Dermis microvascular lymphatic vessel endothelial cell (primary cell): ENCODE measurements around the gene ANK2. TPM values are rescaled to one million over a fixed set of nuclear protein-coding genes. Genes with fewer than 3 reads are reported as not detected.

Experiments
- DNase-seq, 2 donors: peaks; one replicate each; pipeline versions ENCODE4 v3.0.0 to v3.0.0-alpha.2; 2010; ENCODE audit warnings: low read depth in 2 of 2
- total RNA-seq: library from RNA; depleted of rRNA; stranded (reverse); fragments of >200 nt; gene quantifications from 2 replicates; pipeline ENCODE4 v1.2.1, GENCODE V29; 2014

ANK2 gene
- 72.4 and 76.7 TPM in 2 replicates for total RNA-seq

- DNase-seq, result no peak
These were observed at the start of gene ANK2 for GRCh38 chr4:113049421-113050370. Gene ANK2 (plus strand): TSS chr4:113049653. CDS start chr4:113049729, 76 bp downstream.

- no peak for DNase-seq
These were observed 45.6 kb upstream of the ANK2 start for GRCh38 chr4:113003841-113004240.

- DNase-seq, result no peak
These were observed 44.8 kb upstream of the ANK2 start for GRCh38 chr4:113004655-113005054.

- DNase-seq, result no peak
These were observed 42.8 kb upstream of the ANK2 start for GRCh38 chr4:113006632-113007031.

- DNase-seq, result no peak
These were observed 42.3 kb upstream of the ANK2 start for GRCh38 chr4:113007151-113007550.

DNA sequence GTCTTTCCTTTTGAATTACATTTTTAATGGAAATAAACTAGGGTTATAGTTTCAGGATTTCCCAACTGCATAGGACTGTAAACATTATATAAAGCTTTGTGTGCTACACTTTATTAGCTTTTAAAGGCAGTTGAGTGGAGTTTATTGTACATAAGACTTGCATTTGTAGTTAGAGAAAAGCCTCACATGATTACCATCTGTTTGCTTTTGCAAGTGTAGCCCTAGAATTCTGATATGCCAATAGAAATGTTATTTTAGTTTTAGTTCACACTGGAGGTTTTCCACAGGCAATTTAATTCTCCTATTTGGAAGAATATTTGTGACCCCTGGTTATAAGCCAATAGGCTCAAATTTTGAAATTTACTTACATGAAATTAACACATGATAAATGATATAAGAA, 41.3 kb upstream of the ANK2 start:
- no peak for DNase-seq

DNA sequence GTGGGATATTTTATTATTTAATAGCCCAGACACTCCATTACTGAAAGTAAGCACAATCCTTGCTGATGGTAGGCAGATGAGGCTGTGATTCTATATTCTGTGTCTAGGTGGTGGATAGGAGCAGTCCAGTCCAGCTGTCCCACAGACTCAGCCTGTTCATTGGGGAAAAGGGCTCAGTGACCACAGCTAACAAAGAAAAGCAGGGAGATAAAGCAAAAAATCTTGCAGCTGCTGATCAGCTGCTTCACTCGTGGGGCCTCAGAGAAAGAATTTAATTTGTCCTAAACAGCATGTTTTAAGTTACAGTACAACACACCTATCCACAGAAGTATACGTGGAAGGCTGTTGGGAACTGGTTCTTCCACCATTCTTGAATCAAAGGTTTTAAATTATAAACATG, 40.7 kb upstream of the ANK2 start:
- no peak for DNase-seq

- no peak for DNase-seq
These were observed 40.0 kb upstream of the ANK2 start for GRCh38 chr4:113009461-113009860.

- no peak for DNase-seq
These were observed 37.2 kb upstream of the ANK2 start for GRCh38 chr4:113012122-113012725.

DNA sequence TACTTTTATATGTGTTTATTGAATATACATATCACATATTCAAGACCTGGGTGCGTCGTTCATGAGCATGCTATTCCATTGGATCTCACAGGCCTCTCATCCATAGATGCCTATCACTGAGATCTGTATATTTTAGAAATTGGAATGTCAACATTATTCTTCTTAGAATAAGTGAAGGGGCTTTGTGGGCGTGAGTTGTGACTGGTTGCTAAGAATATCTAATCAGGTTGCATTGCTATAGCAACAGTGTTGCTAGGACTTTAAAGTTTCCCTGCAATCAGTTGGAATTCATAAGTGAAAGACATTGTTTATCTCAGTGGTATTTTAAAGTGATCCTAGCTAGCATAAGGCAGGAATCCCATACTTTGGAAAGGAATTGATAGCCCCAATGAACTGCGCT, 36.7 kb upstream of the ANK2 start:
- DNase-seq, result no peak

DNA sequence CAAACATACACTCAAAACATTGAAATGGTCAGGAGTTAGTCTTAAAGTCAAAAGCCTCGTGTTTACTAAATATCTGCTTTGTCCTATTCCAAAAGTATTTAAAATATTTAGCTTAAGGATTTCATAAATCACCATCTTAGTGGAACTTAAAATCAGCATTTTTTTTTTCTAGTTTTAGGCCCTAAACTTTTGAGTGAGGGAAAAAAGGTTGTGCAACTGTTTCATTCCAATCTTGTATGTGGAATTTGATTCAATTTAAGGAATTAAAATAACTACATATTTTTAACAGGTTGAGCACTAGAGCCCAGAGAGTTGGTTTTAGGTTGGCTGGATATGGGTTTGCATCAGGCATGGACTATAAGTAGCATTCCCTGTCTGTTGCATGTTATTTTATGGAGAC, 35.7 kb upstream of the ANK2 start:
- no peak for DNase-seq

GRCh38 chr4:113016377-113016776, 33.1 kb upstream of the ANK2 start:
- no peak for DNase-seq

DNA sequence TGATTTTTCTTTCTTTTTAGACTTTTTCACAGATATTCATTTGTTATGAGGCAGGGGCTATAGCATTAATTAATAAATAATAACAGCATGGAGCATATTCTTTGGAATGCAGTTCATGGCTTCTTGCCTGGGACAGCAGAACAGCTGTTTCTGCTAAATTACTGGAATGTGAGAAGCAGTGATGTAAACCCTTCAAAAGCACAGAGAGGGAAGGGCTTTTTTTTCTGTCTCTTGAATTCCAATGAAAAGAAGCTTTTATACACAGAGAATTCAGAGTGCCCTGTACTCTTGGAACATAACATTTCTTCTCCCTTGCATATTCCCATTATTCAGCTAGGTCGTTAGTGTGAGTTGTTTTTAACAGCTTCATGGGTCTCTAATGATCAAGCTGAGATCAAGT, 28.5 kb upstream of the ANK2 start:
- no peak for DNase-seq

GRCh38 chr4:113024388-113024787, 25.1 kb upstream of the ANK2 start:
- no peak for DNase-seq

GRCh38 chr4:113025416-113025815, 24.0 kb upstream of the ANK2 start:
- DNase-seq, result no peak

DNA sequence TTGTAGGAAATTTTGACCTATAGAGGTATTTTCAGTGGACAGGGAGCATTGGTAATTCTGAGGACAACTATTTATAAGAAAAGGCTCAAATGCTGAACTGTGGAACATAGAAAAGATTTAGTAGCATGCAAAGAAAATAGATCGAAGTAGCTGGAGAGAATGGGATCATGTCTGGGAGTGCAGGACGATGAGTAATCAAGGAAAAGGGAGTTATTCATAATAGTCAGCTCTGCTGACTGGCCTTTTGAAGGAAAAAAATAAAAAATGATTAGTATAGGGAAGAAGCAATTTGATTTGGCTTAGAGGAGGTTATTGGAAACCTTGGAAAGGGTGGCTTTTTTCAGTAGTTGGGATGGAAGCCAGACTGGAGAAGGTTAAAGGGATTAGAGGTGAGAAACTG, 22.9 kb upstream of the ANK2 start:
- DNase-seq, result no peak

DNA sequence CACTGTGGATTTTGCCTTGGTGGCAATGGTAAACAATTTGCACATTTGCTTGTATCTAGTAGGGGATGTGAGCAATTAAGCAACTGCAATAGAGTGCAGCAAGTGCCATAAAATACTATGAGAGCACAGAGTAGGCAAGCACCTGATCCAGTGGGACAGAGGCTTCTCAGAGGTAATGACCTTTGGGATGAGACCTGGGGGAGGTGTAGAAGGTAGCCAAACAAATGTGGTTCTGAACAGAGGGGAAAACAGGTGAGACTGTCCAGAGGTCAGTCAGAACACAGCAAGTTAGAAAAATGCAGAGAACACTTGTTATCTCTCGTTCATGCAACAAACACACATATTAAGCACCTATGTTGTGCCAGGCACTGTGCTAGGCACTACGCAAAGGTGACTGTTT, 21.4 kb upstream of the ANK2 start:
- no peak for DNase-seq

GRCh38 chr4:113031212-113031611, 18.2 kb upstream of the ANK2 start:
- no peak for DNase-seq

- no peak for DNase-seq
These were observed 8.7 kb upstream of the ANK2 start for GRCh38 chr4:113040793-113041192.

DNA sequence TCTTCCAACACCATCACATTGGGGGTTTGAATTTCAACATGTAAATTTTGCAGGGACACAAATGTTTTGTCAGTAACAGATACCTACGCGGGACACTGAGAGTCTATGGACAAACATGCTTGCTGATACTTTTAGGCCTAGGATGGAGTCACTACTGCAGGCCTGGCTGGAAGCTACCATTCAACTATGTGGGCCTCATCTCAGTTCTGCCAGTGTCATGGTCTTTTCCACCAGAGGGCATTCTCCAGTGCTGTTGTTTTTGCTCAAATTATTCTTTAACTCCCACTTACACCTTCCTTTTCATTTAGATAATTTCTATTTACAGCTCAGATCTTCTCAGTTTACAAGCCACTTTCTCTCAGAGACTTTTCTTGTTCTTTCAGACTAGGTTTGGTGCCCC, 7.0 kb upstream of the ANK2 start:
- DNase-seq, result no peak

DNA sequence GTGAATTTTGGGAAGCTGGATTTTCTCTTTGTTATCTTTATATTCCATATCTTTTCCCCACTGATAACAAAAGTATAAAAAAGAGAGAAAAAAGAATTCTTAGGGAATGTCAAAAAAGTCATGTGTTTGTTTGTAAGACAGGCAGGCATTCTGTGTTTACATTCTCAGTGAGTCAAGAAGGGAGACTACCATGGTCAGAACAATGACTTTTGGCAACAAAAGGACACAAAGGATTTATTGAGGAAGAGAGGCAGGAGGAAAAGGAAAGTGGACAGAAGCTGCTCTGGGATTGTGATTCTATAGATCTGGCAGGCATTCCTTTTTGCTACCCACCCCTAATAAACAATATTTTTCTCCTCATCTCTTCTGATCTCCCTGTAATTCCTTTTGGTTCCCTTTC, 5.9 kb upstream of the ANK2 start:
- no peak for DNase-seq

DNA sequence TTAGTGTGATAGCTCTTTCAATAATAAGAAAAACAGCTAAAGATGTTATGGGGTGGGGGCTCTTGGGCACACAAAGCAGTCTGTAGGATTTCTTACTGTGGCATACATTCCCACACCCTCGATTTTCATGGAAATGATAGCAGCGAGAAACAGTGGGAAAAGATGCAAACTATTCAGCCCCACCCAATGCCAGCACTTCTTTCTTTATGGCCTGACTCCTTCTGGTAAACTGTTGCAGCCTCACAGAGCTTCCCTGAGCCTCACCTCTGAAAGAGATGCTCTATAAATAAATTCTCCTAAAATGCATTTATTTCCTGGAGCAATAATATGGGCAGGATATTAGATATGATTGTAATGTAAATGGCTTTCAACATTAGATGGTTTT, 910 bp downstream of the ANK2 start:
- DNase-seq, result no peak

- no peak for DNase-seq
These were observed 1.4 kb downstream of the ANK2 start for GRCh38 chr4:113050837-113051236.
